ENCODE measurements around the gene NOXO1.
A peak's percentile ranks its signal among the peaks of the same experiment; 100 is the strongest.

The NOXO1 gene

GRCh38 chr16:1981398-1981836 is at the start of gene NOXO1:
NOXO1 (minus strand) TSS chr16:1981469; CDS start chr16:1981179, 290 bp downstream.
- TF ChIP-seq CTCF (IDR thresholded peaks at IDR 0.05; ENCODE audit: extremely low read depth, missing control alignments), result no peak
- DNase-seq (ENCODE audit: low spot score), result no peak

GRCh38 chr16:2030036-2030435 is 48.8 kb upstream of the NOXO1 start:
- TF ChIP-seq CTCF (IDR thresholded peaks at IDR 0.05; ENCODE audit: extremely low read depth, missing control alignments), result no peak

GRCh38 chr16:2029350-2029749 is 48.1 kb upstream of the NOXO1 start:
- no peak for TF ChIP-seq CTCF (IDR thresholded peaks at IDR 0.05; ENCODE audit: extremely low read depth, missing control alignments)
- DNase-seq (ENCODE audit: low spot score), result no peak

More at GRCh38 chr16:2030036-2030435, 48.8 kb upstream of the NOXO1 start:
- no peak for DNase-seq (ENCODE audit: low spot score)

GRCh38 chr16:2028620-2029220 is 47.5 kb upstream of the NOXO1 start:
- no peak for TF ChIP-seq CTCF (IDR thresholded peaks at IDR 0.05; ENCODE audit: extremely low read depth, missing control alignments)
- no peak for DNase-seq (ENCODE audit: low spot score)

- no peak for DNase-seq (ENCODE audit: low spot score)
- no peak for TF ChIP-seq CTCF (IDR thresholded peaks at IDR 0.05; ENCODE audit: extremely low read depth, missing control alignments)
Observed at GRCh38 chr16:2028146-2028545, 46.9 kb upstream of the NOXO1 start.

GRCh38 chr16:2027024-2028010 is 46.0 kb upstream of the NOXO1 start:
- TF ChIP-seq CTCF (IDR thresholded peaks at IDR 0.05; ENCODE audit: extremely low read depth, missing control alignments), result no peak
- no peak for DNase-seq (ENCODE audit: low spot score)

GRCh38 chr16:2026461-2027023 is 45.3 kb upstream of the NOXO1 start, which contains the start of gene NHERF2:
NHERF2 (plus strand) TSS chr16:2026902; CDS start chr16:2027006, 104 bp downstream.
- DNase-seq (ENCODE audit: low spot score), result peak; percentile 63
- no peak for TF ChIP-seq CTCF (IDR thresholded peaks at IDR 0.05; ENCODE audit: extremely low read depth, missing control alignments)
